Measurements from ENCODE around the gene FBXL13.
"Not testable (repeated sequence)": the region's sequence is repeated elsewhere in the genome, so short reads cannot be mapped to it uniquely, and the experiment has no call there.

FBXL13 gene

DNA sequence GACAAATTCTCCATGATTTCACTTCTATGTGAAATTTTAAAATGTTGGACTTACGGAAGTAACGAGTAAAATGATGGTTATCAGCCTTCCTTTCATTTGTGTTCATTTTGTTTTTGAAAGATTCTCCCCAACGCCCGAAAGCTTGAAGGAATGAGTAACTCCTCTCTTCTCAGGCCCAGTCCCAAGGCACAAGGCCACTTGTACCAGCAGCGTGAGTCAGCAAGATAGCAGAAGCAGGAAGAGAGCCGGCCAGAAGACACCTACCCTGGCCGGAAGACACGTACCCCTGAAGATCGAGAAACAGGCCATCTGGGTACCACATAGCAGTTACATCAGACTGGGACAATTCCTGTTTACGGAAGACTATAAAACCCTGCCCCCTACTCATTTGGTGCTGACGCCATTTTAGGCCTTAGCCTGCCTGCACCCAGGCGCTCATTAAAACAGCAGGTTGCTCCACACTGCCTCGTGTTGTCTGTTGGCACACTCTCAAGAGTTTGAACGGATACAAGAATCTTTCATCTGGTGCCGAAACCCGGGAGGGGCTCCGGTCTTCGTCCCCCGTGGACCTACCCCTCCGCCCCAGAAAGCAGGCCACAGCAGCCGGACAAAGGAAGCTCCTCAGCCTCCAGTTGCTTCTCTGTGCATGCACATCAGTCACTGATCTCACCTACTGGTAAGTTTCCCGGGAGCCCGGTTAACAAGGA lies 101.3 kb downstream of the FBXL13 start:
- no peaks in the 10 kb centered on the region for H3K36me3 ChIP-seq (ENCODE audit: control insufficient read depth, insufficient read depth, low read length)
- H2AK5ac ChIP-seq (ENCODE audit: low read length) = no peak overlapping the region
- no peak overlapping the region for H4K5ac ChIP-seq (ENCODE audit: low read length)
- no peak overlapping the region for H3K56ac ChIP-seq (ENCODE audit: low read length)
- no peak overlapping the region for H4K8ac ChIP-seq (ENCODE audit: low read depth, low read length)
- no peak for DNase-seq
- no peak overlapping the region for H3K4me3 ChIP-seq (ENCODE audit: low read length)
- H3K79me1 ChIP-seq (ENCODE audit: low read length) = no peaks in the 10 kb centered on the region
- H3K4ac ChIP-seq (ENCODE audit: low read depth, low read length) = no peak overlapping the region
- no peaks in the 10 kb centered on the region for H3K27me3 ChIP-seq (ENCODE audit: insufficient read depth, low read length, poor library complexity)
- H3K4me2 ChIP-seq (ENCODE audit: low read length) = no peak overlapping the region
- no peak overlapping the region for H3K9ac ChIP-seq (ENCODE audit: low read length)
- no peak overlapping the region for H3K27ac ChIP-seq (ENCODE audit: low read depth, low read length)
- no peak overlapping the region for H3K23ac ChIP-seq (ENCODE audit: low read length)
- H3K18ac ChIP-seq (ENCODE audit: low read length) = no peak overlapping the region
- H3K79me2 ChIP-seq (ENCODE audit: control insufficient read depth, insufficient read depth, low read length) = no peaks in the 10 kb centered on the region
- no peak overlapping the region for H2BK15ac ChIP-seq (replicated peaks; ENCODE audit: low read depth)
- no peak overlapping the region for H2BK120ac ChIP-seq (ENCODE audit: low read depth, low read length)
- H2BK5ac ChIP-seq (ENCODE audit: low read length) = no peak overlapping the region
- H3K4me1 ChIP-seq (ENCODE audit: control insufficient read depth, low read depth, low read length) = no peaks in the 10 kb centered on the region
- WGBS (ENCODE audit: extremely low coverage, insufficient coverage, low lambda C conversion rate) = no CpG with 5 or more reads among the region's 23 CpGs

DNA sequence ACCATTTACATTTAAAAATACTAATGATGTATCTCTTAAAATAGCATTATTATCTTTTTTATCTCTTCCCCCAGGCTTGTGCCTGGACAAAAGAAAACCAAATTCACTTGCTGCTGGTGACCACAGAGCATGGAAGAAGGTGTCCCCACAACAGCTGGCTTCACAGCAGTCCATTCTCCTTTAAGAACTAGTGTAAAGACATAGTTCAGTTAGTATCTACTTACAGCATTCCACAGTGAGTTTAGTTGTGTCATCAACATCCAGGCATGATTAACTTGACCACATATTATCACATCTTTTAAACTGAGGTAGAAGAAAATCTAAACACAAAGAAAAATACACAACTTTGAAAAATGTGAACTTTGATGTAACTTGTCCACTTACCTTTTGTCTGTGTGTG lies 106.8 kb downstream of the FBXL13 start:
- Histone ChIP-seq H3K4me2 (ENCODE audit: low read length) (no peak overlapping the region), H2BK120ac (ENCODE audit: low read depth, low read length) (no peak overlapping the region), H2BK5ac (ENCODE audit: low read length) (no peak overlapping the region), H4K8ac (ENCODE audit: low read depth, low read length) (no peak overlapping the region), H3K23ac (ENCODE audit: low read length) (no peak overlapping the region), H4K5ac (ENCODE audit: low read length) (no peak overlapping the region), H3K79me1 (ENCODE audit: low read length) (no peaks in the 10 kb centered on the region), H3K4ac (ENCODE audit: low read depth, low read length) (no peak overlapping the region), H2BK15ac (replicated peaks; ENCODE audit: low read depth) (no peak overlapping the region), H3K4me3 (ENCODE audit: low read length) (no peak overlapping the region), H3K18ac (ENCODE audit: low read length) (no peak overlapping the region), H2AK5ac (ENCODE audit: low read length) (no peak overlapping the region), H3K36me3 (ENCODE audit: control insufficient read depth, insufficient read depth, low read length) (no peaks in the 10 kb centered on the region), H3K27me3 (ENCODE audit: insufficient read depth, low read length, poor library complexity) (no peaks in the 10 kb centered on the region), H3K56ac (ENCODE audit: low read length) (no peak overlapping the region), H3K27ac (ENCODE audit: low read depth, low read length) (no peak overlapping the region), H3K4me1 (ENCODE audit: control insufficient read depth, low read depth, low read length) (no peaks in the 10 kb centered on the region), H3K9ac (ENCODE audit: low read length) (no peak overlapping the region), H3K79me2 (ENCODE audit: control insufficient read depth, insufficient read depth, low read length) (no peaks in the 10 kb centered on the region)
- DNase-seq = peak; percentile 41

GRCh38 chr7:102966465-102966864 lies 108.1 kb downstream of the FBXL13 start:
- no peak for DNase-seq
- Histone ChIP-seq H3K23ac (ENCODE audit: low read length) (no peak overlapping the region), H4K8ac (ENCODE audit: low read depth, low read length) (no peak overlapping the region), H2BK5ac (ENCODE audit: low read length) (no peak overlapping the region), H3K79me1 (ENCODE audit: low read length) (no peaks in the 10 kb centered on the region), H3K56ac (ENCODE audit: low read length) (no peak overlapping the region), H3K9ac (ENCODE audit: low read length) (no peak overlapping the region), H3K27ac (ENCODE audit: low read depth, low read length) (no peak overlapping the region), H2BK15ac (replicated peaks; ENCODE audit: low read depth) (no peak overlapping the region), H2AK5ac (ENCODE audit: low read length) (no peak overlapping the region), H3K4me1 (ENCODE audit: control insufficient read depth, low read depth, low read length) (no peaks in the 10 kb centered on the region), H3K27me3 (ENCODE audit: insufficient read depth, low read length, poor library complexity) (no peaks in the 10 kb centered on the region), H3K4me2 (ENCODE audit: low read length) (no peak overlapping the region), H2BK120ac (ENCODE audit: low read depth, low read length) (no peak overlapping the region), H3K79me2 (ENCODE audit: control insufficient read depth, insufficient read depth, low read length) (no peaks in the 10 kb centered on the region), H3K18ac (ENCODE audit: low read length) (no peak overlapping the region), H3K4me3 (ENCODE audit: low read length) (no peak overlapping the region), H3K36me3 (ENCODE audit: control insufficient read depth, insufficient read depth, low read length) (no peaks in the 10 kb centered on the region), H3K4ac (ENCODE audit: low read depth, low read length) (no peak overlapping the region), H4K5ac (ENCODE audit: low read length) (no peak overlapping the region)
- no CpG with 5 or more reads among the region's 2 CpGs for WGBS (ENCODE audit: extremely low coverage, insufficient coverage, low lambda C conversion rate)

- H3K4me1 ChIP-seq (ENCODE audit: control insufficient read depth, low read depth, low read length); H3K9ac ChIP-seq (ENCODE audit: low read length); H3K4me2 ChIP-seq (ENCODE audit: low read length); H3K27ac ChIP-seq (ENCODE audit: low read depth, low read length); DNase-seq; H3K23ac ChIP-seq (ENCODE audit: low read length); H4K8ac ChIP-seq (ENCODE audit: low read depth, low read length); H2BK5ac ChIP-seq (ENCODE audit: low read length); H4K5ac ChIP-seq (ENCODE audit: low read length); H2BK15ac ChIP-seq (replicated peaks; ENCODE audit: low read depth); H2AK5ac ChIP-seq (ENCODE audit: low read length); H3K36me3 ChIP-seq (ENCODE audit: control insufficient read depth, insufficient read depth, low read length); H3K4me3 ChIP-seq (ENCODE audit: low read length); H2BK120ac ChIP-seq (ENCODE audit: low read depth, low read length); H3K79me1 ChIP-seq (ENCODE audit: low read length); H3K79me2 ChIP-seq (ENCODE audit: control insufficient read depth, insufficient read depth, low read length); H3K56ac ChIP-seq (ENCODE audit: low read length); H3K18ac ChIP-seq (ENCODE audit: low read length); H3K27me3 ChIP-seq (ENCODE audit: insufficient read depth, low read length, poor library complexity); H3K4ac ChIP-seq (ENCODE audit: low read depth, low read length): not testable (repeated sequence)
- no CpG with 5 or more reads among the region's 2 CpGs for WGBS (ENCODE audit: extremely low coverage, insufficient coverage, low lambda C conversion rate)
These were observed 112.6 kb downstream of the FBXL13 start for GRCh38 chr7:102961993-102962392.

DNA sequence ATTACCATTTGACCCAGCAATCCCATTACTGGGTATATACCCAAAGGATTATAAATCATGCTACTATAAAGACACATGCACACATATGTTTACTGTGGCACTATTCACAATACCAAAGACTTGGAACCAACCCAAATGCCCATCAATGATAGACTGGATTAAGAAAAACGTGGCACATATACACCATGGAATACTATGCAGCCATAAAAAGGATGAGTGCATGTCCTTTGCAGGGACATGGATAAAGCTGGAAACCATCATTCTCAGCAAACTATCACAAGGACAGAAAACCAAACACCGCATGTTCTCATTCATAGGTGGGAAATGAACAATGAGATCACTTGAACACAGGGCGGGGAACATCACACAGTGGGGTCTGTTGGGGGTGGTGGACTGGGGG lies 116.6 kb downstream of the FBXL13 start:
- H3K4me1 ChIP-seq (ENCODE audit: control insufficient read depth, low read depth, low read length); H3K9ac ChIP-seq (ENCODE audit: low read length); H2BK120ac ChIP-seq (ENCODE audit: low read depth, low read length); H2BK15ac ChIP-seq (replicated peaks; ENCODE audit: low read depth); H4K5ac ChIP-seq (ENCODE audit: low read length); H2AK5ac ChIP-seq (ENCODE audit: low read length); H2BK5ac ChIP-seq (ENCODE audit: low read length); H3K4ac ChIP-seq (ENCODE audit: low read depth, low read length); H3K79me2 ChIP-seq (ENCODE audit: control insufficient read depth, insufficient read depth, low read length); H3K56ac ChIP-seq (ENCODE audit: low read length); H4K8ac ChIP-seq (ENCODE audit: low read depth, low read length); H3K79me1 ChIP-seq (ENCODE audit: low read length); H3K18ac ChIP-seq (ENCODE audit: low read length); H3K4me2 ChIP-seq (ENCODE audit: low read length); DNase-seq; H3K27ac ChIP-seq (ENCODE audit: low read depth, low read length); H3K4me3 ChIP-seq (ENCODE audit: low read length); H3K36me3 ChIP-seq (ENCODE audit: control insufficient read depth, insufficient read depth, low read length); H3K27me3 ChIP-seq (ENCODE audit: insufficient read depth, low read length, poor library complexity); H3K23ac ChIP-seq (ENCODE audit: low read length): not testable (repeated sequence)
- no CpG with 5 or more reads among the region's 3 CpGs for WGBS (ENCODE audit: extremely low coverage, insufficient coverage, low lambda C conversion rate)

DNA sequence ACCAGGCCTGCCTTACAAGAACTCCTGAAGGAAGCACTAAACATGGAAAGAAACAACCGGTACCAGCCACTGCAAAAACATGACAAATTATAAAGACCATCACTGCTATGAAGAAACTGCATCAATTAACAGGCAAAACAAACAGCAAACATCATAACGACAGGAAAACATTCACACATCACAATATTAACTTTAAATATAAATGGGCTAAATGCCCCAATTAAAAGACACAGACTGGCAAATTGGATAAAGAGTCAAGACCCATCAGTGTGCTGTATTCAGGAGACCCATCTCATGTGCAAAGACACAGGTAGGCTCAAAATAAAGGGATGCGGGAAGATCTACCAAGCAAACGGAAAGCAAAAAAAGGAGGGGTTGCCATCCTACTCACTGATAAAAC lies 120.2 kb downstream of the FBXL13 start:
- not testable (repeated sequence) for H3K56ac ChIP-seq (ENCODE audit: low read length); H3K9ac ChIP-seq (ENCODE audit: low read length); H3K4me1 ChIP-seq (ENCODE audit: control insufficient read depth, low read depth, low read length); H2AK5ac ChIP-seq (ENCODE audit: low read length); H3K4me3 ChIP-seq (ENCODE audit: low read length); H3K4ac ChIP-seq (ENCODE audit: low read depth, low read length); H3K79me2 ChIP-seq (ENCODE audit: control insufficient read depth, insufficient read depth, low read length); H3K4me2 ChIP-seq (ENCODE audit: low read length); H3K23ac ChIP-seq (ENCODE audit: low read length); H3K27me3 ChIP-seq (ENCODE audit: insufficient read depth, low read length, poor library complexity); H2BK5ac ChIP-seq (ENCODE audit: low read length); H3K18ac ChIP-seq (ENCODE audit: low read length); H4K8ac ChIP-seq (ENCODE audit: low read depth, low read length); H3K79me1 ChIP-seq (ENCODE audit: low read length); H2BK15ac ChIP-seq (replicated peaks; ENCODE audit: low read depth); H4K5ac ChIP-seq (ENCODE audit: low read length); DNase-seq; H3K27ac ChIP-seq (ENCODE audit: low read depth, low read length); H2BK120ac ChIP-seq (ENCODE audit: low read depth, low read length); H3K36me3 ChIP-seq (ENCODE audit: control insufficient read depth, insufficient read depth, low read length)
- no CpG with 5 or more reads among the region's 4 CpGs for WGBS (ENCODE audit: extremely low coverage, insufficient coverage, low lambda C conversion rate)

Measured in mesendoderm (in vitro differentiated cells).